GM12864 (cell line): ENCODE data around the gene ARID3A.

Experiments used
- DNase-seq: peaks from one replicate; pipeline ENCODE4 v3.0.0-alpha.2; 2011; ENCODE audit warnings: low read depth
- H3K4me3 ChIP-seq: 2 replicates; pipeline ENCODE4 v1.5.1; 2011; ENCODE audit warnings: mild to moderate bottlenecking, low read depth, low read length, control low read depth
- CTCF ChIP-seq: IDR thresholded peaks from 2 replicates; pipeline ENCODE4 v1.5.1; 2011; ENCODE audit warnings: low read depth, mild to moderate bottlenecking, moderate library complexity, low read length, control low read depth, inconsistent platforms; ENCODE audit errors: missing control alignments

The ARID3A gene

GRCh38 chr19:962683-963400 lies 37.0 kb downstream of the ARID3A start:
- H3K4me3 ChIP-seq = no peak overlapping the region
- TF ChIP-seq CTCF = no peak
- no peak for DNase-seq

GRCh38 chr19:963486-963951 lies 37.7 kb downstream of the ARID3A start:
- DNase-seq = no peak
- no peak overlapping the region for H3K4me3 ChIP-seq
- TF ChIP-seq CTCF = no peak

- TF ChIP-seq CTCF = no peak
- H3K4me3 ChIP-seq = no peak overlapping the region
These were observed 38.3 kb downstream of the ARID3A start for GRCh38 chr19:964116-964520.

GRCh38 chr19:964761-965694 lies 39.2 kb downstream of the ARID3A start:
- no peak for DNase-seq
- no peak overlapping the region for H3K4me3 ChIP-seq
- TF ChIP-seq CTCF = no peak

More at GRCh38 chr19:964116-964520, 38.3 kb downstream of the ARID3A start:
- DNase-seq = no peak

- H3K4me3 ChIP-seq = no peak overlapping the region
- TF ChIP-seq CTCF = no peak
- no peak for DNase-seq
These were observed 40.8 kb downstream of the ARID3A start for GRCh38 chr19:966485-967088.

- no peak overlapping the region for H3K4me3 ChIP-seq
- DNase-seq = no peak
- TF ChIP-seq CTCF = peak; percentile 69
These were observed 44.9 kb downstream of the ARID3A start for GRCh38 chr19:970695-971094.
